Mesothelial cell of epicardium (in vitro differentiated cells): ENCODE data around the gene HIVEP3. TPM values are rescaled to one million over a fixed set of nuclear protein-coding genes. Genes with fewer than 3 reads are reported as not detected.

ENCODE experiments used
- DNase-seq, 2 experiments: peaks; one replicate each; pipeline ENCODE4 v3.0.0; 2021; ENCODE audit warnings: low spot score in 2 of 2; ENCODE audit not compliant: unreplicated experiment in 2 of 2
- H3K27ac Mint-ChIP-seq: 2 replicates; pipeline ENCODE4 v1.8.0; 2021; ENCODE audit warnings: mixed read lengths
- H3K27me3 Mint-ChIP-seq: 2 replicates; pipeline ENCODE4 v1.8.0; 2021; ENCODE audit warnings: low read depth, mixed read lengths
- H3K36me3 Mint-ChIP-seq: 2 replicates; pipeline ENCODE4 v1.8.0; 2021; ENCODE audit warnings: mixed read lengths
- H3K4me1 Mint-ChIP-seq: 2 replicates; pipeline ENCODE4 v1.8.0; 2021; ENCODE audit warnings: mixed read lengths
- H3K4me3 Mint-ChIP-seq: 2 replicates; pipeline ENCODE4 v1.8.0; 2021; ENCODE audit warnings: mild to moderate bottlenecking, moderate library complexity, mixed read lengths
- H3K9me3 Mint-ChIP-seq: 2 replicates; pipeline ENCODE4 v1.8.0; 2021; ENCODE audit warnings: mixed read lengths
- total RNA-seq: library from RNA; stranded (reverse); gene quantifications from 3 replicates; pipeline ENCODE4 v1.2.1, GENCODE V29; 2021
- TF ChIP-seq, protein P1 (sequence below): fragments of 200-600 bp; sonication (generic); IDR thresholded peaks from one replicate; pipeline ENCODE4 v1.5.0; 2021; ENCODE audit warnings: antibody characterized with exemption; ENCODE audit not compliant: unreplicated experiment

The HIVEP3 gene
- total RNA-seq, 1 donor from 2014 or later: 8.9 TPM

DNA sequence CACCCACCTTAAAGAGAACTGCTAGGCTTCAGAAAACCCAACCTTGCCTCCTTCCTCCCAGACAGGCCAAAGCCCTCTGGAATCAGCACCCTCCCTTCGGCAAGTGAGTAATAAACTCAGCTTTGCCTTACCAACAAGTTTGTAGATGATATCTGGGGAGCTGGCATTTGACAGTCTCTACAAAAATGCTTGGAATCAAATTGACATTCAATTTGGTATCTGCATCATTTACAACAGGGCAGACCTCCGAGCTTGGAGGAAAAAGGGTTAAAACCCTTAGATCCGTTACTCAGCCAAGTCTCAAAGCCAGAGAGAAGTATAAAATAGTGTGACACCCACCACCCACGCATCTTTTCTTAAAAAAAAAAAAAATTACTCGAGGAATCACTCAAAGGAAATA, 285.0 kb downstream of the HIVEP3 start:
- Mint-ChIP-seq H3K4me1 (no peaks in the 10 kb centered on the region), H3K27me3 (peaks cover 6% of the 10 kb centered on the region), H3K27ac (no peak overlapping the region), H3K36me3 (no peaks in the 10 kb centered on the region), H3K4me3 (no peak overlapping the region), H3K9me3 (no peaks in the 10 kb centered on the region)
- DNase-seq: no peak
- TF ChIP-seq, protein P1, sequence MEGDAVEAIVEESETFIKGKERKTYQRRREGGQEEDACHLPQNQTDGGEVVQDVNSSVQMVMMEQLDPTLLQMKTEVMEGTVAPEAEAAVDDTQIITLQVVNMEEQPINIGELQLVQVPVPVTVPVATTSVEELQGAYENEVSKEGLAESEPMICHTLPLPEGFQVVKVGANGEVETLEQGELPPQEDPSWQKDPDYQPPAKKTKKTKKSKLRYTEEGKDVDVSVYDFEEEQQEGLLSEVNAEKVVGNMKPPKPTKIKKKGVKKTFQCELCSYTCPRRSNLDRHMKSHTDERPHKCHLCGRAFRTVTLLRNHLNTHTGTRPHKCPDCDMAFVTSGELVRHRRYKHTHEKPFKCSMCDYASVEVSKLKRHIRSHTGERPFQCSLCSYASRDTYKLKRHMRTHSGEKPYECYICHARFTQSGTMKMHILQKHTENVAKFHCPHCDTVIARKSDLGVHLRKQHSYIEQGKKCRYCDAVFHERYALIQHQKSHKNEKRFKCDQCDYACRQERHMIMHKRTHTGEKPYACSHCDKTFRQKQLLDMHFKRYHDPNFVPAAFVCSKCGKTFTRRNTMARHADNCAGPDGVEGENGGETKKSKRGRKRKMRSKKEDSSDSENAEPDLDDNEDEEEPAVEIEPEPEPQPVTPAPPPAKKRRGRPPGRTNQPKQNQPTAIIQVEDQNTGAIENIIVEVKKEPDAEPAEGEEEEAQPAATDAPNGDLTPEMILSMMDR: no peak

DNA sequence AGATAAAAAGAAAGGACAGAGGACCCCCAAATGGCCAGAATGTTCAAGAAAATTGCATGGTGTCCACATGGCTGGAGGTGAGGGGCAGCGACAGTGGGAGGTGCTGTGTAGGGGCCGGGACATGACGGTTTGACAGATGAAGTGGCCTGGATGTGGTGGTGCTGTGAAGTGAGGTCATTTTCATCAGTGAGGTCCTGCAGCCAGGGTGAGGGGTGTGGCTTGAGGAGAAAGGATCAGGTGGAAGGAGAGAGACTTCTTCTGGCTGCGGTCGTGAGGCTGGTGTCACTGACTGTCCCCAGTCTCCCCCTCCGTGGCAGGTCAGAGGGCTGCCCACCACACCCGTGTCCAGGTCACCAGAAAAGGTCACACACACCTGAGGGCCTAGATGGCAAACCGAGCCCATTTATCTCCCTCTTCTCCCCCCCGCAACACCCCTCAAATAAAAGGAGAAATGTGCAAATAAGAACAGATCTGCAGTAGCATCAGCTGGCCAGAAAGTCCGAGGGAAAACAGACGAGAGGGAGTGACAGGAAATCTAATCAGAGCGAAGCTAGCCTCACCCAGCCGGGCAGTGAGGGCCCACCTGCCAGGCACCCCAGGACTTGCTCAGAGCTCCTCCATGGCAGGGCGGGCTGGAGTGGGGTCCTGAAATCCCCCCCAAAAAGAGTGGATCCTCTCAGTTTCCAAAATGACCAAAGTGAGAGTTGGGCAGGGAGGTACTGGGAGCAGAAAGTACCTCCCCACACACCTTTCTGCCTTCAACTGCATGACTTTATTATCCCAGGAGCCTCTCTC, 285.7 kb downstream of the HIVEP3 start:
- peak in 1 of 2 experiments; percentile 27 for DNase-seq
- no peaks in the 10 kb centered on the region for H3K9me3 Mint-ChIP-seq
- H3K27me3 Mint-ChIP-seq: peaks cover 4% of the 10 kb centered on the region
- no peaks in the 10 kb centered on the region for H3K36me3 Mint-ChIP-seq
- no peaks in the 10 kb centered on the region for H3K4me1 Mint-ChIP-seq
- TF ChIP-seq, protein P1: no peak
- H3K4me3 Mint-ChIP-seq: no peak overlapping the region
- H3K27ac Mint-ChIP-seq: no peak overlapping the region

DNA sequence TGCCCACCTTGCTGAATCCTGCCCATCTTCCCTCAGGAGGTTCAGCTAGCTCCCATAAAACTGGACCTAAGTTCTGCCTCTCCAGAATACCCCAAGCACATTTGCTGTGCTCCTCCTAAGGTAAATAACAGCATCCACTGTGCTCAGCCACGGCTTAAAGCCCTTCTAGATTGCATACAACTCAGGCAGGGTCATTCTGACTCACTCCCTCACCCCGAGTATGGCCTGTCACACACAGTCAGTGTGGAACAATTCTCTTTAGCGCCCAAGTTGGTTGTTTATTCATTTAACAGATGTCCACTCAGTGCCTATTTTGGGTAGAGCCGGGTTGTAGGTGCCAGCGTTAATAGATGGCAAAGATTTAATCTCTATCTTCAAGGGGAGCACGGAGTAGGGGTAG, 286.8 kb downstream of the HIVEP3 start:
- Mint-ChIP-seq H3K27ac (no peak overlapping the region), H3K9me3 (no peaks in the 10 kb centered on the region), H3K4me1 (peaks cover 2% of the 10 kb centered on the region), H3K36me3 (no peaks in the 10 kb centered on the region), H3K27me3 (peaks cover 1% of the 10 kb centered on the region), H3K4me3 (no peak overlapping the region)
- TF ChIP-seq, protein P1: no peak
- DNase-seq: no peak

DNA sequence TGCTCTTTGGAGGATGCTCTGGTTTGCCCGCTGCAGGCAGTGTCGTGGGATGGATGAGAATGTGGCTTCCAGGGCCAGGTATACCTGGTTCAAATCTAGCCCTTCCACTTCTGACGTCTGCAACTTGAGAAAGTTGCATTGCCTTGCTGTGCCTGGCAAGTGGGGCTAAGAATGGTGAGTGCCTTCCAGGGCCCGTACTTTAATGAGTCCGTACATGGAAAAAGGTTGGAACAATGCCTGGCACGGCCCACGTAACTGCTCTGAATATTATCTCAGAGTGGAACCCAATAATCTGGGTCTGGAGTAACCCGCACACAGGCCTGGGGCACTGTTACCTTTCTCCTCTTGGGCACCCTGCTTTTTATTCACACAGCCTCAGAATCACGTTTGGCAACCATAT, 287.6 kb downstream of the HIVEP3 start:
- Mint-ChIP-seq H3K27me3 (peaks cover 1% of the 10 kb centered on the region), H3K4me1 (peaks cover 8% of the 10 kb centered on the region), H3K4me3 (no peak overlapping the region), H3K36me3 (no peaks in the 10 kb centered on the region), H3K9me3 (no peaks in the 10 kb centered on the region), H3K27ac (no peak overlapping the region)
- no peak for DNase-seq
- TF ChIP-seq, protein P1: no peak

DNA sequence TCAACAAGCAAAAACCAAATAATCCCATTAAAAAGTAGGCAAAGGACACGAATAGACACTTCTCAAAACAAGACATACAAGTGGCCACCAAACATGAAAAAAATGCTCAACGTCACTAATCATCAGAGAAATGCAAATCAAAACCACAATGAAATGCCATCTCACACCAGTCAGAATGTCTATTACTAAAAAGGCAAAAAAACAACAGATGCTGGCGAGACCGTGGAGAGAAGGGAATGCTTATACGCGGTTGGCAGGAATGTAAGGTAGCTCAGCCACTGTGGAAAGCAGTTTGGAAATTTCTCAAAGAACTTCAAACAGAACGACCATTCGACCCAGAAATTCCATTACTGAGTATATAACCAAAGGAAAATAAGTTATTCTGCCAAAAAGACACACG, 289.2 kb downstream of the HIVEP3 start:
- no peak for DNase-seq
- H3K27me3 Mint-ChIP-seq: peaks cover 1% of the 10 kb centered on the region
- no peak overlapping the region for H3K4me3 Mint-ChIP-seq
- no peaks in the 10 kb centered on the region for H3K9me3 Mint-ChIP-seq
- TF ChIP-seq, protein P1: no peak
- H3K36me3 Mint-ChIP-seq: no peaks in the 10 kb centered on the region
- peaks cover 11% of the 10 kb centered on the region for H3K4me1 Mint-ChIP-seq
- H3K27ac Mint-ChIP-seq: no peak overlapping the region
